Right lobe of liver (tissue), 6 donors: ENCODE data around the gene AK2. TPM values are rescaled to one million over a fixed set of nuclear protein-coding genes. Genes with fewer than 3 reads are reported as not detected.
A peak's percentile ranks its signal among the peaks of the same experiment; 100 is the strongest.

Experiments
- ATAC-seq, 4 donors: fragments of 200-7000 bp; cut with Tn5 transposase; one replicate each; pipeline ENCODE4 v1.9.1; 2020; ENCODE audit warnings: mild to moderate bottlenecking in 4 of 4, moderate library complexity in 4 of 4
- DNase-seq, 3 donors: peaks; one replicate each; pipeline ENCODE4 v3.0.0-alpha.2; 2020
- H3K27ac ChIP-seq, 3 donors: fragments of 200-600 bp; one replicate each; pipeline ENCODE4 v1.8.0; 2022
- H3K27me3 ChIP-seq, 2 donors: fragments of 200-600 bp; one replicate each; pipeline ENCODE4 v1.8.0; 2022
- H3K36me3 ChIP-seq, 4 donors: fragments of 200-600 bp; sonication (generic) in 1 of 4; one replicate each; pipeline versions ENCODE4 v1.5.1 to v1.8.0; 2017 to 2022; ENCODE audit warnings: control low read depth in 1 of 4
- H3K4me1 ChIP-seq, 4 donors: fragments of 200-600 bp; sonication (generic) in 1 of 4; one replicate each; pipeline versions ENCODE4 v1.5.1 to v1.8.0; 2017 to 2022; ENCODE audit warnings: control low read depth in 1 of 4
- H3K4me3 ChIP-seq, 3 donors: fragments of 200-600 bp; one replicate each; pipeline ENCODE4 v1.8.0; 2022
- H3K9me3 ChIP-seq, 4 donors: fragments of 200-600 bp; sonication (generic) in 1 of 4; one replicate each; pipeline versions ENCODE4 v1.5.1 to v1.8.0; 2017 to 2022; ENCODE audit warnings: control low read depth in 1 of 4
- CTCF ChIP-seq, 4 donors: fragments of 200-600 bp in 3 of 4; fragments of 450-650 bp in 1 of 4; IDR thresholded peaks; one replicate each; pipeline versions ENCODE4 v1.5.1 to v1.8.0; 2016 to 2022; ENCODE audit warnings: antibody characterized with exemption in 4 of 4, mild to moderate bottlenecking in 2 of 4
- POLR2A ChIP-seq: fragments of 450-650 bp; IDR thresholded peaks from one replicate; pipeline ENCODE4 v1.6.1; 2017; ENCODE audit warnings: antibody characterized with exemption, mild to moderate bottlenecking
- WGBS: methylation state at CpG from one replicate; pipeline ENCODE4 v1.1.6; 2018; ENCODE audit warnings: low coverage, low lambda C conversion rate; ENCODE audit not compliant: insufficient coverage; ENCODE audit errors: missing lambda C conversion rate; 5-methylcytosine and 5-hydroxymethylcytosine counted together
- intact Hi-C, 2 donors: fragments of 100-400 bp; cut with DNase I; formaldehyde crosslinking; loops; one replicate each; pipeline versions ENCODE4 v1.11.2 to v1.14.1; 2022
- total RNA-seq, 6 experiments: library from RNA; depleted of rRNA in 2 of 6; stranded (reverse); fragments of >200 nt in 2 of 6; fragmentation: NEBNext Ultra II Directional in 3 of 6; extraction: Animal tissue kit (Norgen Biotek cat#: 25700) in 3 of 6; gene quantifications; one replicate each; pipeline versions ENCODE4 v1.1.0 to v1.2.4, GENCODE V29; 2016 to 2023
- donor health status: DM: no; HTN: yes; CAD: no.
- donor health status: DM: no; HTN: no; CAD: no.
- donor health status: DM: no; HTN: no; CAD: no.
- donor health status: DM: no; HTN: yes; CAD: no.
- donor health status: DM: no; HTN: yes; CAD: no.

The AK2 gene
- total RNA-seq, 6 experiments from 2014 or later, result 119 to 301 (median 130) TPM

GRCh38 chr1:33056426-33056825, 19.7 kb upstream of the AK2 start:
- Histone ChIP-seq H3K9me3 (no peaks in the 10 kb centered on the region), H3K27me3 (no peaks in the 10 kb centered on the region), H3K4me3 (no peak overlapping the region), H3K4me1 (peaks cover 0 to 14% (median 5%) of the 10 kb centered on the region in 4 donors), H3K27ac (no peak overlapping the region), H3K36me3 (no peaks in the 10 kb centered on the region)
- 92% methylated on average over 2 of the region's 3 CpGs for WGBS
- DNase-seq (no peak), ATAC-seq (no peak)
- TF ChIP-seq POLR2A (no peak), CTCF (IDR thresholded peaks at IDR 0.05) (no peak)
- intact Hi-C loops, result loop anchor here in 1 of 2 donors (10.0 kb wide), 1 partner anchor 112 kb away; no protein-coding TSS in a partner anchor

GRCh38 chr1:33055210-33056008, 18.7 kb upstream of the AK2 start:
- intact Hi-C loops, result loop anchor here in 1 of 2 donors (10.0 kb wide), 1 partner anchor 111 kb away; no protein-coding TSS in a partner anchor
- no peaks in the 10 kb centered on the region for H3K36me3 ChIP-seq
- TF ChIP-seq CTCF (IDR thresholded peaks at IDR 0.05) (peak; percentile 64 to 76 (median 66)), POLR2A (no peak)
- peaks cover 0 to 14% (median 5%) of the 10 kb centered on the region in 4 donors for H3K4me1 ChIP-seq
- no peaks in the 10 kb centered on the region for H3K9me3 ChIP-seq
- ATAC-seq (peak; percentile 89 to 94 (median 92)), DNase-seq (peak; percentile 67 to 83 (median 76))
- peak overlapping the region in 2 of 3 donors; percentile 59 to 66 for H3K27ac ChIP-seq
- no peaks in the 10 kb centered on the region for H3K27me3 ChIP-seq
- WGBS, result 9% methylated on average over 11 of the region's 12 CpGs
- no peak overlapping the region for H3K4me3 ChIP-seq

- Histone ChIP-seq H3K4me3 (no peak overlapping the region), H3K36me3 (no peaks in the 10 kb centered on the region), H3K27ac (no peak overlapping the region), H3K4me1 (peaks cover 0 to 10% (median 1%) of the 10 kb centered on the region in 4 donors), H3K27me3 (no peaks in the 10 kb centered on the region), H3K9me3 (no peaks in the 10 kb centered on the region)
- intact Hi-C loops, result loop anchor here in 1 of 2 donors (10.0 kb wide), 1 partner anchor 106 kb away; no protein-coding TSS in a partner anchor
- no peak for ATAC-seq
- WGBS, result 76% methylated on average over 10 of the region's 17 CpGs
- TF ChIP-seq POLR2A, result no peak
- TF ChIP-seq CTCF (IDR thresholded peaks at IDR 0.05), result no peak
- no peak for DNase-seq
Measured at GRCh38 chr1:33050221-33051076, 13.8 kb upstream of the AK2 start.

GRCh38 chr1:33049371-33049770, 12.7 kb upstream of the AK2 start:
- no peak for TF ChIP-seq POLR2A
- TF ChIP-seq CTCF (IDR thresholded peaks at IDR 0.05), result no peak
- intact Hi-C loops, result no loop called here
- peaks cover 0 to 8% (median 2%) of the 10 kb centered on the region in 4 donors for H3K4me1 ChIP-seq
- H3K9me3 ChIP-seq, result no peaks in the 10 kb centered on the region
- no peak overlapping the region for H3K4me3 ChIP-seq
- ATAC-seq (no peak), DNase-seq (no peak)
- no peaks in the 10 kb centered on the region for H3K27me3 ChIP-seq
- H3K36me3 ChIP-seq, result no peaks in the 10 kb centered on the region
- WGBS, result 91% methylated on average over 6 of the region's 7 CpGs
- no peak overlapping the region for H3K27ac ChIP-seq
